NCI-H146 (cell line): ENCODE data around the gene SYT9.

Source experiments
- DNase-seq: peaks from one replicate; lab custom pipeline; 2025; lab: John Stamatoyannopoulos, UW

Gene SYT9, protein sequence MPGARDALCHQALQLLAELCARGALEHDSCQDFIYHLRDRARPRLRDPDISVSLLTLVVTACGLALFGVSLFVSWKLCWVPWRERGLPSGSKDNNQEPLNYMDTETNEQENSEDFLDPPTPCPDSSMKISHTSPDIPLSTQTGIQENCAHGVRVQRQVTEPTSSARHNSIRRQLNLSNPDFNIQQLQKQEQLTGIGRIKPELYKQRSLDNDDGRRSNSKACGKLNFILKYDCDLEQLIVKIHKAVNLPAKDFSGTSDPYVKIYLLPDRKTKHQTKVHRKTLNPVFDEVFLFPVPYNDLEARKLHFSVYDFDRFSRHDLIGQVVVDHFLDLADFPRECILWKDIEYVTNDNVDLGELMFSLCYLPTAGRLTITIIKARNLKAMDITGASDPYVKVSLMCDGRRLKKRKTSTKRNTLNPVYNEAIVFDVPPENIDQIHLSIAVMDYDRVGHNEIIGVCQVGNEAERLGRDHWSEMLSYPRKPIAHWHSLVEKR

DNA sequence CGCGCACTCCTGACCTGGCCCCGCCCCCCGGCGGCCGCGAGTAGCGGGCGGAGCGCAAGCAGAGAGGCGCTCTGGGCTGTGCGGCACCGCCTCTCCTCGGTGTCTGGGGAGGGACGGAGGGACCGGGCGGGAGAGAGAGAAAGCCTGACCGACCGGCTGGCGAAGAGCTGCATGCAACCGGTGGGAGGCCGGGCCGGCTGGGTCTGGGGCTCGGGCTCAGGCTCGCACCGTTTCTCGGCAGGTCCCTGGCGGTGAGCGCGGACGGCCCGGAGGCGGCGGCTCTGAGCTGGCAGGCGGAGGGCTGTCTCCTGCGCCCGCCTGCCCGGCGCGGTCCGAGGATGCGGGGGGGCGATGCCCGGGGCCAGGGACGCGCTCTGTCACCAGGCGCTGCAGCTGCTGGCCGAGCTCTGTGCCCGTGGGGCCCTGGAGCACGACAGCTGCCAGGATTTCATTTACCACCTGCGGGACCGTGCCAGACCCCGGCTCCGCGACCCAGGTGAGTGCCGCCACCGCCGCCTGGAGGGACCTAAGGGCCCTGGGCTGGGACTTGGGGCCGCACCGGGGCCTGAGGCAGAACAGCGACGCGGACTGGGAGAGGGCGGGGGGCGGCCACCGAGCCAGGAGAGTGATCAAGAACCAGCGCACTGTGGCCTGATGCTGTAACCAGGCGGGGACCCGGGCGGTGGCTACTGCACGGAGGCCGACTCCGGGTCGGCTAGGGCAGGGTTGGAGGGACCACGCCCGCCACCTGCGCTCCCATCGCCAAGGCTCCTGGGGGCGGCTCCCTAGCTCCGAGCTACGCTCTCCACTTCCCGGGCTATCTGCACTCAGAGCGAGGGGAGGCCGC is at the start of gene SYT9:
TSS of gene SYT9 (plus strand) at position 69 of the 847 bp plus-strand sequence. CDS start at position 352, 283 bp downstream.
- peak; percentile 61 for DNase-seq

DNA sequence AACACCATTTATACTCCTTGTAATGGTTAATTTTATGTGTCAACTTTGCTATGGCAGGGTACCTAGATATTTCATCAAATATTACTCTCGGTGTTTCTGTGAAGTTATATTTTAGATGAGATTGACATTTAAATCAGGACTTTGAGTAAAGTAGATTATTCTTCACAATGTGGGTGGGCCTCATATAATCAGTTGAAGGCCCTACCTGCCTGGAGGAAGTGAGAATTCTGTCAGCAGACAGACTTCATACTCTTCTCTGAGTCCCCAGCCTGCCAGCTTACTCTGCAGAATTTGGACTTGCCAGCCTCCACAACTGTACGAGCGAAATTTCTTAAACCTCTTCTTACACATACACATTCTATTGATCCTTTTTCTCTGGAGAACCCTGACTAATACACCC is 49.3 kb upstream of the SYT9 start:
- no peak for DNase-seq

DNA sequence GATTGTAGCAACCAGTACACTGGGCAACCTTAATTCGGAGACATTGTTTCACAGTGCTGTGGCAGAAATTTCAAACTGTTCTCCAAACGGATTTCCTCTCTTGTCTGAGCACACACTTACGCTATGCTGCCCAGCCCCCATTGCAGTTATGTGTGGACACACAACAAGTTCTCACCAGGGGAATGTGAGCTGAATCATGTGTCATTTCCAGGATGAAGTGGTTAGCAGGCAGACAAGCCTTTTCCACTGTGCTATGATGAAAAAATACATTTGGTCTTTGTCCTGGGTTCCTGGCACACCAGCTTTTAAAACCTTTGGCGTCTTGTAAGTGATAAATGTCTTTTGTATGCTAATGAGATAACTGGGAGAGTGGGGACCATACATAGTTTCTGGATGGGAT is 46.9 kb upstream of the SYT9 start:
- no peak for DNase-seq

DNA sequence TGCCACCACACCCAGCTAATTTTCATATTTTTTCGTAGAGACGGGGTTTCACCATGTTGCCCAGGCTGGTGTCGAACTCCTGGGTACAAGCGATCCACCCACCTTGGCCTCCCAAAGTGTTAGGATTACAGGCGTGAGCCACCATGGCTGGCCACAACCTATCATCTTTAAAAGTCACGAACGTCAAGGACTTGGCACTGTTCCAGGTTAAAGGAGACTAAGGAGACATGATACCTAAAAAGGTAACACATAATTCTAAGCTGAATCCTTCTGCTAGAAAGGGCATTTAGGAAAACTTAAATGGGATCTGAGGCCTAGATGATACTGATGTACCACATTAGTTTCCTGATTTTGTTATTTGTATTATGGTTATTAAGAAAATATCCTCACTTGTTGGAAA is 43.3 kb upstream of the SYT9 start:
- no peak for DNase-seq

DNA sequence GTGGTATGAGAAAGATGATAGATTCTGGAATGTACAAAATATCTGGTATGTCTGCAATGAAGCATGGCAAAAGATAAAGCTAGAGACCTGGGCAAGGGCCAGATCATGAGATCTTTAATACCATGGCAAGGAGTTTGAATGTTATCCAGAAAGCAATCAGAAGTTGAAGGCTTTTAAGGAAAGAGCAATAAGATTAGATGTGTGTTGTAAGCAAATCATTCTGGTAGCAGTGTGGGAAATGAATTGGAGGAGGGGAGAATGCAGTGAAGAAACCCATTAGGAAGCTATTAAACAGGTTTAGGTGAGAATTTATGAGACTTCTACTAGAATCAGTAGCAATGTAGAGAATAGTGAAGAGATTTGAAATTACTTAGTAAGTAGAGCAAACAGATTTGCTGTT is 32.2 kb upstream of the SYT9 start:
- no peak for DNase-seq

DNA sequence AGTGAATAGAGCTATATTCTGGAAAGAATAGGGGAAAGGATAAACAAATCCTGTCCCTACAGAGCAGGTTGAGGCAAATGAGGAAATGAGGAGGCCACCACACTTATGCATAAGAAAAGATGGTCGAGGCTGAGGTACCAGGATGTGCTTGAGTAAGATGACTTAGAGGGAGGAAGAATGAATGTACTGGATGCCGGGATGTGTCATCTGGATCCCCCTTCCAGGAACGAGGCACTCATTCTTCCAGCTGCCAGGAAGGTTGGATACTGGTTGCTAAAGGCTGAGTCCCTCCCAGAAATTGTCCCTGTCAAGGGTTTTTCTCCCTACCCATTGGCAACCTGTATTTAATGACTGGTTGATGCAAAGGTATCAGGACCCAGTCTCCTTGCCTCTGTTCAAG is 31.1 kb upstream of the SYT9 start:
- DNase-seq = no peak

DNA sequence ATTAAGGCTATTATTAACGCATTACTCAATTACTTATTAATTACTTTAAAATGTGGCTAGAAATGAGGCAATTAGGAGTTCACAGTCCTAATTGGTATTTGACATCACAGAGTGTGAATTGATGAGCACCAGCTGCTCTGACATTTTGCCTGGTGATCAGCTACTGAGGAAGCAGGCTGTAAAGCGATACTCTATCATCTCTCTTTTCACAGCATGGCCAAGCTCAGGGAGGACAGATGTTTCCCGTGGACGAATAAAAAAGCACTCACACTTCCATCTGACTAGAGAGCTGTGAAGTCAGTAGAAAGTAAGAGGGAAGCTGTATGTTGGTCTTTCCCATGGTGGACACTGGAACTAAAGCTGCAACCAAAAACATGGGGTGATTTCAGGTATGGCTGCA is 29.1 kb upstream of the SYT9 start:
- DNase-seq = no peak

DNA sequence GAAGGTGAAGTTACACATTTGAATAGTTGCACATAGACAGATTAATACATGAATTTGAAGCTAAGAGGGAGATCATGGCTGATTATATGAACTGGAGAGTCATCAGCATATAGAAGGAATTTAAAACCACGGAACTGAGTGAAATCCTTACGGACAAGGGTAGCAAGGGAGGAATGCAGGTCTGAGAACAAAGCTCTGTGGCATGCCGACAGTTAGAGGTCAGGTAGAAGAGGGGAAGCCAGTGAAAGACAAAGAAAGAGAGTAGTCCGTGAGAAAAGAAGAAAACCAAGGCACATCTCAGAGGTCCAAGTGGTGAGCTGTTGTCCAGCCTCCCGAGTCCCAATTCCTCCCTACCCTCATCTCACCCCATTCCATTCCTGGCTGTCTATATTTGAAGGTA is 11.8 kb upstream of the SYT9 start:
- DNase-seq = no peak

DNA sequence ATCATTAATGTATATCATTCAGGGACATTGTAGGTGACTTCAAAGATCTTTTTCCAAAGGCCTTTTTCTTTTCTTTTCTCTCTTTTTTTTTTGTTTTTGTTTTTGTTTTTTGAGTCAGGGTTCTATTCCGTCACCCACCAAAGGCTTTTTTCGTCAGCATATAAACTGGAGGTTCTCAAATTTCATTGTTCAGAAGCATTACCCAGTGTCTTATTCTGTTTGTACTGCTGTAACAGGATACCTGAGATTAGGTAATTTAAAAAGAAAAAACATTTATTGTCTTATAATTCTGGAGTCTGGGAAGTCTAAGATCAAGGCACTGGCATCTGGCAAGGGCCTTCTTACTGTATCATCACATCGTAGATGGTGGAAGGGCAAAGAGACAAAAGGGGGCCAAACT is 6.4 kb upstream of the SYT9 start:
- DNase-seq = no peak

DNA sequence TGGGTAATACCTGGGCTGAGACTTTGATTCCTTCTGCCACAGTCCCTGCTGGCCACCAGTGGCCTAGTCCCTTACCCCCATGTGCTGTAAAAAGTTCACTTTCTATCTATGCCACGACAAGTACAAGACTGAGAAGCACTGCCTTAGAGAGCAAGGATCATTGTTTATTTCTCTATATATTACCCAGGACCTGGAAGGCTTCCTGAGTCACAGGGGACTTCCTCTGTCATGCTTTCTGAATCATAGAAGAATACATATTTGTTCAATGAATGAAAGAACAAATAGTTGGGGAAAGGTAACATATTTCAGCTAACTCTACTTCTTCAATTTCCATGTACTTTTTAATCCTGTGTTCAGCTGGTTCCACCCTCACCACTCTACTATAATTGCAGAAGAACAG is 5.5 kb upstream of the SYT9 start:
- no peak for DNase-seq

DNA sequence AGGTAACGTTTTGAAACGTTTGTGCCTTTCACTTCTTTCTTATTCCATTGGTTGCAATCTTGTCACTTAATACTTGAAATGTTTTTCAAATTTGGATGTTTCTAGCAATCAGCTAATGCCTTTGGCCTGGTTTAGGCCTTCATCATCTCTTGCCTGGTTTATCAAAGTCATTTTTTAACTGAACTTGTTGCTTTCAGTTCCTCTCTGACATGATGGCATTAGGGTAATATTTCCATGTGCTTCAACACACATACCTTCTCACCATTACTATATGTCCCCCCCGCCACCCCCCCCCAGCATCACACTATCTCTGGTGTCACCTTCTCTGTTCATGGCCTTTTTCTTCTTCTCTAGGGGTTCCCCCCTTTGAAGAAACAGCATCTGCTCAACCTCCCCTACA is 1.5 kb upstream of the SYT9 start:
- DNase-seq = no peak

DNA sequence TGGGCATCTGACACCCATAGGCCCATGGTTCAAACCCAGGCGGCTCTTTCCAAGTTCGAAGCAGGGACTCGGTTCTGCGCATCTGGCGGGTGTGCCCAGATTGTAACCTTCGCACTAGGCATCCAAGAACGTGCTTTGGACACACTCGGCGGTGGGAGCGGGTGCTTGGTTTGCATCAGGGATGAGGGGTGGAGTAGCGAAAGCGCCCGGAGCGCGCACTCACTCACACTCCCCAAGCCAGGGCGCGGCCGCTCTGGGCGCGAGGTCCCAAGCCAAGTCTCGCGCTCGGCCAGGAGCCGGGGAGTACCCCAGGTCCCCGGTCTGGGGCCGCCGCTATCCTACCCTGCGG is 243 bp upstream of the SYT9 start:
- DNase-seq = no peak

DNA sequence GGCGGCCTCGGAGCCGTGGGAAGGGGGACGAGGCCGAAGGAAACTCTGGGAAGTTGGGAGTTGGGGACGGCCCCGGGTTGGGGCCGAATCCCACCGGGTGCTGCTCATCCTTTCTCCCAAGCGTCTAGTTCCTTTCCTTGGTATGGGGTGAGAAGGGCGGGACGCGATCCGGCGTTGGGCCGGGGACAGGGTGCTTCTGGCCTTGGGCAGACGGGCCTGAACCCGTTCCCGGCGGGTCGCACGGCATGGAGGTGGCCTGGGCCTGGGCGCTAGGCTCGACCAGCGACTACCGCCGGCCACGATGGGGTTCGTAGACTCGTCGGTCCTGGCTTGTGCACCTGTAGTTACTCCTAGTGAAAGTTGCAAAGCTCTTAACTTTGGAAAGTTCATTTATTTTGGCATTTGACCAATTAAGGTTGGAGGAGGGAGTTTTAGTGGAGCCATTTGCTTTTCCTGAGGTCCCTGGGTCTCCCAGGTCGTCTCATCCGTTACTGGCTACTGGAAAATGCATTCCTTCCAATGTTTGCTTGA is 1.0 kb downstream of the SYT9 start:
- no peak for DNase-seq

DNA sequence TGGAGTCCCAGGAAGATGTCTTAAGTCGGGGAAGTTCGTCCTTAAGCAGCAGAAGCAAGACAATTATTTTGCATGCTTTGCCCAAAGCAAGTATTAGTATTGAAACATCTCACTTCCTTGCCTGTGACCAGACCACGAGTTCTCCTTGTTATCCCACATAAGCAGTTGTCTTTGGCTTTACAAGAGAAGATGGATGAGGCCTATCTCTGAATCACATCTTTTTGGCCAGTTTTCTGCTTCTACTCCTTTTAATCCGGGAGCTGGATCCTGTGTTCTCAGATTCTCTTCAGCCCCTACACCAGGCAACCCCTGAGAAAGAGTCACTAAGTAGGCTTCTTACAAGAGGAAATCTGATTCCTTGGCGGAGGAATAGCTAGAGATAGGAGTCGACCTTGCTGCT is 2.1 kb downstream of the SYT9 start:
- no peak for DNase-seq

DNA sequence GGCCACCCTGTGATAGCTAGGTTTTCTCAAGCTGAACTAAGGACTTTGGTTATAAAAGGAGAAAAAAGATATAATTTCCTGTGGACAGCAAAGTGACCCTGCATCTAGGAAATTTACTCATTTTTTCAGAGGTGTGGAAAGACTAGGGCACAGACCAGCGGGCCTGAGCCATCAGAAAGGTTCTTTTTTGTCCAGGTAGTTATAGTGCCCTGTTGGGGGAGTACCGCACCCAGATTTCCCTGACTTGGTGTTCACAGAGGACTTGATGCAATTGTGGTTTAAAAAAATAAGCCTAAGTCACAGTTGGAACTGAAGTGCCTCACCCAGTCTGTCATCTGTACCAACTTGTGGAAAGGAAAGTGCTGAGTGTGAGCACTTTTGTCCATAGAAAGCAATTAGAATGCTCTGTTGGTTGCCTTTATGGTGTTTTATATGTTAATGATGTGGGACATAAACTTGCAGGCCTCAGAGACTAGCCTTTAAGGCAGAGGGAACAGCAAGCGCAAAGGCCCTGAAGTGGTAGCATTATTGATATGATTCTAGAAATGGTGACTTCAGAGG is 3.1 kb downstream of the SYT9 start:
- DNase-seq = no peak

DNA sequence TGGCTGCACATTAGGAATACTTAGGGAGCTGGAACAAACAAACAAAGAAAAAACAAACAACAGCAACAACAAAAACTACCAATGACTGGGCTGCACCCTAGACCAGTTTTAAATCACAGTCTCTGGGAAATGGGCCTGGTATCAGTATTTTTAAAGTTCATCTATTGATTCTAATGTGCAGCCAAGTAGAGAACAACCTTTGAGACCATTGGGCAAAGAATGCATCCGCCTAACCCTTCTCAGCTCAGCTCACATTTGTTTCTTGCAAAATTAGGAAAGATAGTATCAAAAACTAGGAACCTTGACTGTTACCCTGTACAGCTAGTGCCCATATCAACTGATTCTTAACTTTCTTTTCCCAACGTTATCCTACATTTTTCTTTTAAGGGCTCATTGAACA is 5.2 kb downstream of the SYT9 start:
- DNase-seq = no peak

DNA sequence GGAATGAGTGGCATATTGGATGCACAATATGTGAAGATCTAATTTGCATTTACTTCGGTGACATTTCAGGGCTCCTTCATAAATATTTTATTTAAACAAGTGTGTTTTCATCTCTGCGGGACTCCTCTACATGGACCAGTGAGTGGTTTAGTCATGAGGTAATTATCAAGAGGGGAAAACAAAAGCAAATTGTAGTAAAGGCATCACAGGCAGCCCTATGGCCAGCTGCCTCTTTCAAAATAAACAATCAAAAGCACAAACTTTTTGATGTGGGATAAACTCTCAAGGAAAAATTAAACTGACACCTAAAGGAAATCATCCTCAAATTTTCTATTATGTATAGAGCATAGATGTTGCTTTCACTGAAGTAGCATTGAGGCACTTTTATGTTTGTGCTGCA is 6.0 kb downstream of the SYT9 start:
- DNase-seq = no peak

DNA sequence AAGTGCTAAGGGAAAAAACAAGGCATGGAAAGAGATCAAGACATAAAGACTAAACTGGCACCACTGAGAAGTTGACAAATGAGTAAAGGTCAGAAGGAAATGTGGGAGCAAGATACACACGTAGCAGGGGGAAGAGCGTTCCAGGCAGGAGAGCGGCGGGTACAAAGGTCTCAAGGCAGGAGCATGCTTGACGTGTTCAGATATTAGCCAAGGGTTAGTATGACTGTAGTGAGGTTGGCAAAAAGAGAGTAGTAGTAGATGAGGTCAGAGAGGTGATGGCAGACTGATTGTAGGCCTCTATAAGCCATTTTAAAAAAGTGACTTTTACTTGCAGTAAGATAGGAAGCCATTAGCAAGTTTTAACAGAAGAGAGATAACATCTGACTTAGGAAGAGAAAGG is 9.9 kb downstream of the SYT9 start:
- DNase-seq = no peak

DNA sequence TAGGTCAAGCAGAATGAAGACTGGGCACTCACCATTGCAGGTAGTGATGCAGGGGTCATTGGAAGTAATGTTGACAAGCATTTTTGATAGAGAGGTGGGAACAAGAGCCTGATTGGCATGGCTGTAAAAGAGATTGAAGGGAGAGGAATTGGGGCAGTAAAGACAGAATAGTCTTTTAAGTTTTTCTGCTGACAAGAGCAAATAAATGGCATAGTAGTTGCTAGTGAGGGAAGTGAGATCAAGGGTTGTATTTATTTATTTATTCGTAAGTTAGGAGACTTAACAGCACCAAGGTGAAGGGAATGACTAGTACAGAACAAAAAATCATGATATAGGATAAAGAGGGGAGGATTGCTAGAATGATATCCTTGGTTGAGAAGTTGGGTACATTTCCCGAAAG is 11.0 kb downstream of the SYT9 start:
- DNase-seq = no peak

DNA sequence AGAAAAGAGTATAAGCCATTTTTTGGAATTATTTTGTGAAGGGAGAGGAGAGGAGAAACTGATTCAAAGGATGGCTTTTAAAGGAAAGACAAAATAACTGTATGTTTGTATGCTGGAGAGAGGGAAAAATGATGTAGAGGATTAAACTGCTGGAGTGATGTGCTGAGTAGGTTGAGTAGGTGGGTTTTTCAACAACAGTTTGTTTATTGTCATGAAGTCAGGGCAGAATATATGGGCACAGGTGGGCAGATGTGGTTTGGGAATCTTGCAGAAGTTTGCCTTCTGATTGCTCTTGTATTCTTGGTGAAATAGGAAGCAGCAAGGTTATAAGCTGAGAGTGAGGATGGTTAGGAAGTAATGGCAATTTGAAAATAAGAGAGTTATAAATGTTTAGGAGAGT is 12.1 kb downstream of the SYT9 start:
- DNase-seq = no peak

DNA sequence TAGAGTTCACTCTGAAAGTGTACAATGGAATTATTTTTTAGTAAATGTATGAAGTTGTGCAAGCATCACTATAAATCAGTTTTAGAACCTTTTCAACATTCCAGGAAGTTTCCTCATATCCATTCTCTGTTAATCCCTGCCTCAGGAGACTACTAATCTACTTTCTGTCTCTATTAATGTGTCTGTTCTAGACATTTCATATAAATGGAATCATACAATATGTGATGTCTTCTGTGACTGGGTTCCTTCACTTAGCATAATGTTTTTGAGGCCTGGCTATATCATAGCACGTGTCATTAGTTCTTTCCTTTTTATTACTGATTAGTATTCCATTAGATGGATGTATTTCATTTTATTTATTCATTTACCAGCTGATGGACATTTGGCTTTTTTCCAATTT is 17.1 kb downstream of the SYT9 start:
- DNase-seq = no peak

DNA sequence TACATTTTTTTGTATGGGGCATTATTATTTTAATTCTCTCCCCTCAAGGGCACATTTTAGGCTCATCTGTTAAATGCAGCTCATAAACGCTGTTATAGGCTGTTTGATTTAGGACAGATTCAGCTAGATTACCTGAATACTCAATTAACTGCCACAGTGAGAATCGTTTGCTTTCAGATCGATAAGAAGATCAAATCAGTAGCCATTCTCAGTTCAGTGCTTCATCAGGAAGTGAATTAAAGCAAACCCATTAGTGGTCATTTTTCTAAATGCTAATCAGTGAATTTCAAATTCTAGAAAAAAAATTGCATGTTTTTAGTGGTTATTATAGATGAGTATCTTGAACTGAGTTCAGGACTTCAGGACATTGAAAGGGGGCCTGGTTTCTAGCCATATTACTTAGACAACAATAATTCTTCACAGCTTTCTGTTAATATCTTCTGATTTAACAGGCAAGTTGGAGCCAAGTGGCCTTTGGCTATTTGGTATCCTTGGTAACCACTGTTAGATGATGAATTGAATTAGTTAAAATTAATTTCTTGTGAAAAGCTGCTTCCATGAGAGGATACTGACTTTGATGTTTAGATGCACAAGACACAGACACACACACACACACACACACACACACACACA is 18.6 kb downstream of the SYT9 start:
- no peak for DNase-seq
